GM18909 (cell line): ENCODE data around the gene LCE4A.
"Not testable (repeated sequence)": the region's sequence is repeated elsewhere in the genome, so short reads cannot be mapped to it uniquely, and the experiment has no call there.

Experiments used
- ATAC-seq: cut with Tn5 transposase; IDR thresholded peaks from one replicate; pipeline ENCODE4 v1.9.1; 2021; ENCODE audit warnings: mild to moderate bottlenecking; ENCODE audit not compliant: unreplicated experiment, poor library complexity

The LCE4A gene, protein sequence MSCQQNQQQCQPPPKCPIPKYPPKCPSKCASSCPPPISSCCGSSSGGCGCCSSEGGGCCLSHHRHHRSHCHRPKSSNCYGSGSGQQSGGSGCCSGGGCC

DNA sequence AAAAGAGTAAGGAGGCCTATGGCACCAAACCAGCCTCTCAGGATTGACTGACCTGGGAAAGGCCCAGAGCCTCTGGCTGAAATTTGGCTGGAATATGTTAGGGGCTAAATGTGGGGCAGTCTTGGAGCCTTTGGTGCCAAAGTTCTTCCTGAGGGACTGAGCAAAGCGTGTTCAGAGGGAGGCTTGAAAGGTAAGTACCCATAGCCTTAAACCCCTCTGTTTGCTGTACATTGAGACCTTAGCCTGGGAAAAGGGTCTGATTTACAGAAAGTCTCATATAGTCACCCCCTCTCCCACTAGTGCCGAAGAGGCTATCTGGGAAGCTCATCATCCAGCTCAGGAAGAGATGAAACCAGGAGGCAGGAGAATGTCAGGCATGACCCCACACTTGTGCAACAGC, at the start of gene LCE4A:
TSS of gene LCE4A (plus strand) at position 301 of the 400 bp plus-strand sequence. CDS start 916 bp downstream, outside the sequence.
- ATAC-seq = no peak

DNA sequence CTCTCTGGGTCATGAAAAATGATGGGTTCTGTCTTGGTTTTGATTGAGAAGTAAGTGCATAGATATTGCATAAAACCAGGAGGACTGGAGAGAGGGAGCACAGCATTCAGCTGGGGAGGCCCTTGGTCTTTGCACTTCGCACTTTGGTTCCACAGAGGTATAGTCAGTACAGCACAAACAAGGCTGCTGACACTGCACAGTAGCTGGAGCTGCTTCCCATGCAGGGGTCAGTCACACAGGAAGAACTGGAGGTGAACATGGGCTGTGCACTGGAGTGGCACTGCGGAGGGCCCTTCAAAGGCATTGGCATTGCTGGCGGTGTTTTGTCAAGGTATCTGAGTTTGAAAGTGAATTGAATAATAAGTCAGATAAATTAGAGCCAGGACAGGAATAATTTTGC, 49.3 kb upstream of the LCE4A start:
- no peak for ATAC-seq

DNA sequence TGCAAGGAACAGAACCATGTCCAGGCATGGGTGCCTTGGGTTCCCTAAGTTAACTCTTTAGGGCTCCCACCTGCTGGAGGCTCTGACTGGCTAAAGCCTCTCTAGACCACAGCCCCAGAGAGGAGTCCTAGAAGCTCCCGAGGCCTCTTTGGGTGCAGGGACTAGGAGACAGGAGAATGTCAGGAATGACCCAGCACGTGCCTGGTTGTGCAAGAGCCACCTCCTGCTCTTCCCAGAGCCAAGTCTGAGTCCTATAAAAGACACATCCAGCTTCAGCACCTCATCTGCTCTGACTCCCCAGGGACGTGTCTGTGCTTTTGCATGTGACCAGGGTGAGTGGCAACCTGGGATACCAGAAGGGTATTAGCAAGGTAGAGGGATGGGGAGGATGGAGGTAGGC, 44.9 kb upstream of the LCE4A start, which contains the start of gene LCE2D:
TSS of gene LCE2D (plus strand) at position 283 of the 400 bp plus-strand sequence. CDS start 726 bp downstream, outside the sequence.
- ATAC-seq = no peak

DNA sequence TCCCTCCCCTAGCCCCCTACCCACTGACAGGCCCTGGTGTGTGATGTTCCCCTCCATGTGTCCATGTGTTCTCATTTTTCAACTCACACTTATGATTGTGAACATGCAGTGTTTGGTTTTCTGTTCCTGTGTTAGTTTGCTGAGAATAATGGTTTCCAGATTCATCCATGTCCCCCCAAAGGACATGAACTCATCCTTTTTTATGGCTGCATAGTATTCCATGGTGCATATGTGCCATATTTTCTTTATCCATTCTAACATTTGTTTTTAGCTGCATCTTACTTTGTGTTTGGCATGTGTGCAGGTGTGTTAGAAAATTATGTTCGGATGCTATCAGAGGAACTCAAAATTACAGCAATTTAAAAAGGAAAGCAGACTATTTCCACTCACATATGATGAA, 41.8 kb upstream of the LCE4A start:
- not testable (repeated sequence) for ATAC-seq

DNA sequence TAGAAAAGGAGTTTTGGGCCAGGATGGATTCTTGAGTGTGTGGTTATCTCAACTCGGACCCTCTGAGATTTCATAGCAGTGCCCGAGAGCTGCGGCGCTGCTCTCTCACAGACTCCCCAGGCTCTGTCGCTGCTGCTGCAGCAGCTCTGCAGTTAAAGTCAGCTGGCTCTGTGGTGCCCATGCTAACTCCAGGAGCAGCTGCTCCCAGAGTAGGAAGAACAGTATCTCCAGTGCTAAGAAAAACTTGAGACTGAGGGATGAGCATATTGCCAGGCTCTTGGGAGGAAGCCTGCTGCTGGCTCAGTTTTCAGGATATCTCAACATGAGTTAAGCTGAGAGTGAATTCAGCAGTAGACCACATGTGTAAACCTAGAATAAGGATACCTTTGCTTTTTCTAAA, 40.3 kb upstream of the LCE4A start:
- ATAC-seq = no peak

DNA sequence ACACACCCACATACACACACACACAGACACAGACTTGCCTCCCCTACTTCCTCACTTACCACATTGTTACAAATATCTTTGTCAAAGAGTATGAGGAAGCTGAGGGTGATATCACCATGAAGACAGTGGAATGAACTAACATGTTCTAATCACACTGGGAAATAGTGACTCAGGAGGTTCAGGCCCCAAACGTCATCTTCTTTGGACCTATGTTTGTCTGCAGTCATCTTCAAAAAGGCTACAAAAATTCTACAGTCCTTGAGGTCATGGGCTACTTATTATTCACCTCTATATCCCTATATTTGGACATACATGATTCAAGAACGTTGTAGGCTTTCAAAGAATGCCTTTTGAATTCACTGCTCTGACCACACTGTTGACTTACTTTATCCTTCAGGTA, 34.9 kb upstream of the LCE4A start:
- no peak for ATAC-seq

DNA sequence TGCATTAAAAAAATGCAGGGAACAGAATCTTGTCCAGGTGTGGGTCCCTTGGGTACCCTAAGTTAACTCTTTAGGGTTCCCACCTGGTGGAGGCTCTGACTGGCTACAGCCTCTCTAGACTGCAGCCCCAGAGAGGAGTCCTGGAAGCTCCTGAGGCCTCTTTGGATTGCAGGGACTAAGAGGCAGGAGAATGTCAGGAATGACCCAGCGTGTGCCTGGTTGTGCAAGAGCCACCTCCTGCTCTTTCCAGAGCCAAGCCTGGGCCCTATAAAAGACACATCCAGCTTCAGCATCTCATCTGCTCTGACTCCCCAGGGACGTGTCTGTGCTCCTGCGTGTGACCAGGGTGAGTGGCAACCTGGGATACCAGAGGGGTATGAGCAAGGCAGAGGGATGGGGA, 33.0 kb upstream of the LCE4A start, which contains the start of gene LCE2C:
TSS of gene LCE2C (plus strand) at position 297 of the 400 bp plus-strand sequence. CDS start 737 bp downstream, outside the sequence.
- not testable (repeated sequence) for ATAC-seq

DNA sequence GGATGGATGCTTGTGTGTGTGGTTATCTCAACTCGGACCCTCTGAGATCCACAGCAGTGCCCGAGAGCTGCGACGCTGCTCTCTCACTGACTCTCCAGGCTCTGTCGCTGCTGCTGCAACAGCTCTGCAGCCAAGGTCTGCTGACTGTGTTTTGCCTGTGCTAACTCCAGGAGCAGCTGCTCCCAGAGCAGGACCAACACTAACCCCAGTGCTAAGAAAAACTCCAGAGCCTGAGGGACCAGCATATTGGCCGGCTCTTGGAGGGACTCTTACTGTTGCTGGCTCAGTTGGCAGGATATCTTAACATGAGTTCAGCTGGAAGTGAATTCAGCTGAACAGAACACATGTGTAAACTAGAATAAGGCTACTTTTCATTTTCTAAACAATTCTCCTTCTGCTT, 28.5 kb upstream of the LCE4A start:
- ATAC-seq = no peak

DNA sequence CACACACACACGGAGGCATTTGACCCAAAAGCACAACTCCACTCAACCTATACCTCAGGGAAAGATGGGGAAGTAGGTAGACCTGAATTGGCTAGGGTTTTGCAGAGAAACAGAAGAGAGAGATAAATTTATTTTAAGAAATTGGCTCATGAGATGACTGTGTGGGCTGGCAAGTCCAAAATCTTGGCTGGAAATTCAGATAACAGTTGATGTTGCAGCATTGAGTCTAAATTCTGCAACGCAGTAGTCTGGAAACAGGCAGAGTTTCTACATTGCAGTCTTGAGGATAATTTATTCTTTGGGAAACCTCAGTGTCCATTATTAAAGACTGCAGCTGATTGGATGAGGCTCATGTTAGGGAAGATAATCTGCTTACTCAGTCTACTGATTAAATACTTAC, 26.3 kb upstream of the LCE4A start:
- ATAC-seq = no peak

DNA sequence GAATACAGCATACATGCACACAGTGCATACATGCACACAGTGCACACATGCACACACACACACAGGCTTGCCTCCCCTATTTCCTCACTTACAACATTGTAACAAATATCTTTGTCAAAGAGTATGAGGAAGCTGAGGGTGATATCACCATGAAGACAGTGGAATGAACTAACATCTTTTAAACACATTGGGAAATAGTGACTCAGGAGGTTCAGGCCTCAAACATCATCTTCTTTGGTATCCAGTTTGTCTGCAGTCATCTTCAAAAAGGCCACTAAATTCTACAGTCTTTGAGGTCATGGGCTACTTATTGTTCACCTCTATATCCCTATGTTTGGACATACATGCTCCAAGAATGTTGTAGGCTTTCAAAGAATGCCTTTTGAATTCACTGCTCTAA, 24.1 kb upstream of the LCE4A start:
- ATAC-seq = no peak

DNA sequence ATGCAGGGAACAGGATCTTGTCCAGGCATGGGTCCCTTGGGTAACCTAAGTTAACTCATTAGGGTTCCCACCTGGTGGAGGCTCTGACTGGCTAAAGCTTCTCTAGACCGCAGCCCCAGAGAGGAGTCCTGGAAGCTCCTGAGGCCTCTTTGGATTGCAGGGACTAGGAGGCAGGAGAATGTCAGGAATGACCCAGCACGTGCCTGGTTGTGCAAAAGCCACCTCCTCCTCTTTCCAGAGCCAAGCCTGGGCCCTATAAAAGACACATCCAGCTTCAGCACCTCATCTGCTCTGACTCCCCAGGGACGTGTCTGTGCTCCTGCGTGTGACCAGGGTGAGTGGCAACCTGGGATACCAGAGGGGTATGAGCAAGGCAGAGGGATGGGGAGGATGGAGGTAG, 22.1 kb upstream of the LCE4A start, which contains the start of gene LCE2B:
TSS of gene LCE2B (plus strand) at position 301 of the 400 bp plus-strand sequence. CDS start 721 bp downstream, outside the sequence.
- ATAC-seq = not testable (repeated sequence)

DNA sequence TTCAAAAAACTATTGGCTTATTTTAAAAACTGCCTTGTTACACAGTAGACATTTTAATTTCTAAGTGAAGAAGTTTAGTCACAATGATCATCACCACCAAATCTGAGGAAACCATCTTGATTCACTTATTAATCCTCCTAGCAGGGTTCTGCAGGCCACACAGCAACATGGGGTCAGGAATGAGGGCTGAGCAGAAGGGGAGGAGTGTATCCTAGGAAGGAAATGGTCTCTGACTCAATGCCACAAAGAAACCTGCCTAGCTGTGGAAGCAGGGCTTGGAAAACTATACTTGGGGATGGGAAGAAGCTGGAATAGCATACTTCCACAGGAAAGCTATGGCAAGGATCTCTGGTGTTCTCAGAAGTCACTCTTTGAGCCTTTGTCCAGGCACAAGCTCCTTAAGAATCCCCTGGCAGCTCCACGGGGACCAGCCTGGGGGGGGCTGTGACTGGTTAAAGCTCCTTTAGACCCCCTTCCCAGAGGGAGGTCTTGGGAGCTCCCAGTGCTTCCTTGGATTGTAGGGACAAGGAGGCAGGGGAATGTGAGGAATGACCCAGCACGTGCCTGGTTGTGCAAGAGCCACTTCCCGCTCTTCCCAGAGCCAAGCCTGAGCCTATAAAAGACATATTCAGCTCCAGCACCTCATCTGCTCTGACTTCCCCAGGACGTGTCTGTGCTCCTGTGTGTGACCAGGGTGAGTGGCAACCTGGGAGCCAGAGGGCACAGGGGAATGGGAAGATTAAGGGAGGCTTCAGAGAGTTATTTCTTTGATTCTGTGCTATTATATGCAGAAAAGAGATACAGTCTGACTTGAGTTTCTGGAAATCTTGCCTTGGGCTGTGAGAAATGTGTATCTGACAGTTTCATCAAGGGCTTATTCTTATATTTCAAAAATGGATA, 10.0 kb upstream of the LCE4A start, which contains the start of gene LCE2A:
TSS of gene LCE2A (plus strand) at position 645 of the 900 bp plus-strand sequence. CDS start 557 bp downstream, outside the sequence.
- ATAC-seq = no peak

DNA sequence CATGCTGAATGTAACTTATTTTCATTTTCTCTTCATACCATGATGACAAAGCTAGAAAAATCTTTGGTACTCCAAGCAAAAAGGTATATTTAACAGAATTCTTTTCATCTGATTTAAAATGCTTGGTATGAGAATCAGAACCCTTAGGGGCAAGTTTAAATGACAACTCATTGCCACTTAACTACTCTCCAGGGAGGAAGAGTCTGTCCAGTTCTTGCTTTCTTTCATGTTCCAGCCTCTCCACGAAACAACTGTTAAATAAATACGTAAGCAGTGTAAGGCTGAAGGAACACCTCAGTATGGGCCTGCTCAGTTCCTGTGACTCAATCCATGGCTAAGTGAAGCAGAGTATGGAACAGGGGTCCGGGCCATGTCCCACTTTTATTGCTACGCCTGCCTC, 8.2 kb upstream of the LCE4A start:
- ATAC-seq = no peak

DNA sequence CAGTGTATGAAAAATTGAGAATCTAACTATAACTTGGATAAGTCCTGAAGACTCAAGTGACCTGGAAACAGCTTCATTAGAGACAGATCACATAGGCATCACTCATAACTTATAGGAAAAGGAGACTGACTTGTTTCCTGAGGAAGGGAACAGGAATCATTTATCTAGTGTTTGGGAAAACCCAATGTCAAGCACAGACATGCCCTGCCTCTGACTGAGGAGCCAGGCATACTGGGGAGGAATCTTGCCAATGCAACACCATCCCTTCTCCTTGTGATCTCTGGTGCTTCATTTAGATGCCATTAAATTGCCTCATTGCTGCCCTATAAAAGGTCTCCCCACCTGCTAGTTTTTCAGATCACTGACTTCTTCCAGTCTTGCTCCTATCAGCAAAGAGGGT, 10.3 kb downstream of the LCE4A start:
- no peak for ATAC-seq

DNA sequence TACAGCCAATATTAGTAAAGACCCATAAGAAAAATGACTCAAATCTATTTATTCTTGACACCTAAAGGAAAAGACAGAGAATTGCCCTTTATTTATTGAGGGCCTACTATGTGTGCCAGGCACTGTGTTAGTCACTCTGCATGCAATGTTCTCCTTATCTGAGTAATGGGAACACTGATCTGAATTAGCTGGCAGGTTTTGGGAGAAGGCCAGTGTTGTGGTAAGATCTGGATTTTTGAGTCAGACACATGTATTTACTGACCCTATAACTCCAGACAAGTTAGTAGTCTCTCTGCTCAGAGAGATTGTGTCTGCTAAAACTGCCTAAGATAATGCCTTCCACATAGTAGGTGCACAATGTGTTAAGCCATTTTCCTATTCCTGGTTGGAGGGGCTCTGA, 17.3 kb downstream of the LCE4A start:
- no peak for ATAC-seq

DNA sequence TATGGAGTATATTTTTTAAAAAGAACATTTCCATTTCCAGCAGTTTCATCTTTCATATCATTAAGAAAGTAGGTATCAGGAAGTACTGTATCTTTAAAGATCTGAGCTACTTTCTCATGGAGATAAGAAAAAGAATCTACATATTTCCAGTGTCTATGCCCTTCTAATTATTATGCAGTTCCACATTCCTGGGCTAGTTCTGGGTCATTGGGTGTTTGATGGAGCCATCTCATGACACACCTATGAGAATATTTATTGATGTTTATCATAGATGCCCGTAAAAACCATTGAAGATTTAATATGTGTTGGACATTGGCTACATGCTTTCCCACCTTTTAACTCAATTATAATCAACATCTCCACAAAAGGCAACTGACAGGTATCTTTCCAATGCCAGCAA, 21.0 kb downstream of the LCE4A start:
- no peak for ATAC-seq

DNA sequence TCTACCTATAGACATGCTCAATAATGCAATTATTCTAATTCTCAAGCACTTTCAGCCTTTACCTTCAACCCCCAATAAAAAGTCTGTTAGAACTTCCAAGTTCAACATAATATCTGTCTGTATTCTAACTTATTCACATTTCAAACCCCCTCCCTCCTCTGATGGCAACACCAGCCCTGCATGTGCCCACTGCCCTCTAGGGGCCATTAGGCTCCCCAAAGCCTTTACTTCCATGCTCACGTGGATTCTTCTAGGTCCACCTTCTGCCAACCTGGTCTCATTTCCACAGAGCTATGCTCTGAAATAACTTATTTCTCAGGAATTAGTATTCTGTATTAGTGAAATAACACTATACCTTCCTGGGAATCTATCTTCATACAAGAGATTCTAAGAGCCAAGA, 27.7 kb downstream of the LCE4A start:
- no peak for ATAC-seq

DNA sequence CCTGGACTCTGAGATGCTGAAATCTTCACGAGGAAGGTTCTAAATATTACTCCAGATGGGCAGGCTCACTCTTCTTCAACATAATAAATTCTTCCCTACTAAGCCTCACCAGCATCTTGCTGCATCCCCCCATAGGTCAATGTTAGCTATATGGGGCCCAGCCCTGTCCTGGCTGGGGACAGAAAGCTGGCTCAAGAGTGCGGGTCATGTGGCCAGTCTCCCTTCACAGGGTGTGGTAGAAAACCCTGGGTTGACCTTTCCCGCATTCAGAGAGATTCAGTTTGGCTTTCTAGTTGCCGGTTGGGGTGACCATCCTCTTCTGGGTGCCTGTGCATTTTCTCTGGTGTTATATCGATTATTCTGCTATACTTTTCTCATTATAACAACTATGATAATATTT, 30.0 kb downstream of the LCE4A start:
- no peak for ATAC-seq

DNA sequence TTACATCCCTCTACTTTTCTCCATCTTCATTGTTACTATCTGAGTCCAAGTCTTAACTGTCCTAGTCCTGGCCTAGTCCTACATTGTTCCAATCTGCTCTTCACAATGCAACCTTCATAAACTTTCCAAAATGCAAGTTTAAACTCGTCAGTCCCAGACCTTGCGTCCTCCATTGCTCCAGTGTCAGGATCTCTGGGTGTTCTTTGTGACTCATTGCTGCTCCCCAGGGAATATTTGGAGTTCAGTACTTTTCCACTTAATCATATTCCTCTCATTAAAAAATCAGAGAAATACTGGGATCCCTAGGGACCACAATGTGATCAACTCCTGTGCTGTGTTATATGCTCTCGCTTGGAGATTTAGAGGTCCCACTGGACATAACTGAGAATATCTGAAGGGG, 31.9 kb downstream of the LCE4A start:
- no peak for ATAC-seq

DNA sequence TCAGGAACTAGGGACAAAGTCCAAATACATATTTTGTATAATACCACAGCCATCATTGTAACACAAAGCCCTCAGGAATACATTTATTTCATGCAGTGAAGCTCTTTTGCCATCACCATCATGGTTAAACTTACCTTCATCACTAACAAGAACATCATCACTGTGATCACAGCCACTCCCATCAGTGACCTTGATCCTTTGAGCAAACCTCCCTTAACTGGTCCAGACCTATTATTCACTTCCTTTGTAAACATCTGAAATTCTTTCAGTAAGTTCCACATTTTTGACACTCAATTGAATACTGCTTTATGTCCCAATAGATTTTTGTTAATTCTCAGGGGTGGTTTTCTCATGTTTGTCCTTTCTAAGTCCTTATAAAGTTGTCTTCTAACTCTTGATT, 33.7 kb downstream of the LCE4A start:
- no peak for ATAC-seq

DNA sequence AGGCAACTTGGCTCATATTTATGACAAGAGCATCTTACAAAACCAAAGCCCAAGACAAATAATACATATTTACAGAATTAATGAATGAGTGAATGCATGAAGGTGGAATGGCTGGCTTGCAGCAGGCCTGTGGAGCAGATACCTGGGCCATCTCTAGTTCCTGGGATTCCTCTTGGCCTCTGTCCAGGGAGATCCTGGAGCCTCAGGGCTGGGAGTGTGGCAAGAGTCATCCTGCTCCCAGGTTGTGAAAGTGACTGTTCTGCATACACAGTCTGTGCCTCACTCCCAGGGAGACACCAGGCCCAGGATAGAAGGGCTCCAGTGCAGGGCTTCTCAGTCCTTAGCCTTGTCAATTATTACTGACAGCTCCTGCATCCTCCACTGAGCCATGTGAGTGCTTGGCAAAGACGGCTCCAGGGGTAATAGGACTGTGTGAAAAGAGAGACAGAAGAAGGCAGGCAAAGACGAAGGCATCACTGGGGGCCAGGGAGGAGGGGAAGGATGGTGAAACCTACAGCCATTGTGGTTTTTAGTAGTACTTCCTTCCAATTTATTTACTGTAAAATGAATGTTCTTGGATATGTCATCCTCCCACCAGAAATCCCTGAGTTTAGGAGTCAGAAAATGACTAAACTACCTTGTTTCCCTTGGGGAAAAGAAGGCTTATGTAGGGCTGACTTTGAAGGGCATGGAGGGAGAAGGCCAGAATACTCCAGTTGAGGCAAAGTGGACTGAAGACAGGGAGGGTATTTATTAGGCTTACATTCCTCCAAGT, 35.6 kb downstream of the LCE4A start:
- no peak for ATAC-seq
